Tibial artery (tissue), 4 donors: ENCODE results near the gene DENND11.

Experiments
- DNase-seq, 2 donors: peaks; one replicate each; pipeline ENCODE4 v3.0.0-alpha.2; 2019
- H3K27ac ChIP-seq, 2 donors: fragments of 200-600 bp; sonication (generic) in 1 of 2; 1 replicate in 1 of 2; 2 replicates in 1 of 2; pipeline ENCODE4 v1.5.1; 2018 to 2019; ENCODE audit warnings: mild to moderate bottlenecking in 1 of 2
- H3K27me3 ChIP-seq, 2 donors: fragments of 200-600 bp; sonication (generic) in 1 of 2; one replicate each; pipeline versions ENCODE4 v1.5.1 to v1.6.0; 2016 to 2019
- H3K36me3 ChIP-seq, 3 donors: fragments of 200-600 bp; sonication (generic) in 2 of 3; one replicate each; pipeline ENCODE4 v1.5.1; 2016 to 2019; ENCODE audit warnings: mild to moderate bottlenecking in 2 of 3
- H3K4me1 ChIP-seq, 4 donors: fragments of 200-600 bp; sonication (generic) in 2 of 4; 1 replicate in 3 of 4; 2 replicates in 1 of 4; pipeline ENCODE4 v1.5.1; 2016 to 2019
- H3K4me3 ChIP-seq, 2 donors: fragments of 200-600 bp; sonication (generic) in 1 of 2; 1 replicate in 1 of 2; 2 replicates in 1 of 2; pipeline ENCODE4 v1.5.1; 2018 to 2019; ENCODE audit warnings: mild to moderate bottlenecking in 2 of 2
- H3K9me3 ChIP-seq, 3 donors: fragments of 200-600 bp; sonication (generic) in 1 of 3; one replicate each; pipeline ENCODE4 v1.5.1; 2016 to 2019
- intact Hi-C: fragments of 100-400 bp; cut with DNase I; formaldehyde crosslinking; loops from one replicate; pipeline ENCODE4 v1.15.0; 2023; ENCODE audit warnings: low total_unique reads
- TF ChIP-seq, protein P1 (sequence below), 2 experiments: fragments of 200-600 bp in 1 of 2; fragments of 450-650 bp in 1 of 2; IDR thresholded peaks; one replicate each; pipeline ENCODE4 v1.5.1; 2017 to 2019; ENCODE audit warnings: antibody characterized with exemption in 2 of 2, mild to moderate bottlenecking in 1 of 2, moderate library complexity in 1 of 2

DENND11 gene

GRCh38 chr7:141708351-141708750, 6.4 kb upstream of the DENND11 start, which contains the start of gene WEE2:
TSS of gene WEE2 (plus strand) at chr7:141708353. CDS start at chr7:141708759, 406 bp downstream.
- intact Hi-C loops = no loop called here
- H3K9me3 ChIP-seq = no peaks in the 10 kb centered on the region
- peaks cover 0 to 2% (median 0%) of the 10 kb centered on the region in 4 donors for H3K4me1 ChIP-seq
- TF ChIP-seq, protein P1, sequence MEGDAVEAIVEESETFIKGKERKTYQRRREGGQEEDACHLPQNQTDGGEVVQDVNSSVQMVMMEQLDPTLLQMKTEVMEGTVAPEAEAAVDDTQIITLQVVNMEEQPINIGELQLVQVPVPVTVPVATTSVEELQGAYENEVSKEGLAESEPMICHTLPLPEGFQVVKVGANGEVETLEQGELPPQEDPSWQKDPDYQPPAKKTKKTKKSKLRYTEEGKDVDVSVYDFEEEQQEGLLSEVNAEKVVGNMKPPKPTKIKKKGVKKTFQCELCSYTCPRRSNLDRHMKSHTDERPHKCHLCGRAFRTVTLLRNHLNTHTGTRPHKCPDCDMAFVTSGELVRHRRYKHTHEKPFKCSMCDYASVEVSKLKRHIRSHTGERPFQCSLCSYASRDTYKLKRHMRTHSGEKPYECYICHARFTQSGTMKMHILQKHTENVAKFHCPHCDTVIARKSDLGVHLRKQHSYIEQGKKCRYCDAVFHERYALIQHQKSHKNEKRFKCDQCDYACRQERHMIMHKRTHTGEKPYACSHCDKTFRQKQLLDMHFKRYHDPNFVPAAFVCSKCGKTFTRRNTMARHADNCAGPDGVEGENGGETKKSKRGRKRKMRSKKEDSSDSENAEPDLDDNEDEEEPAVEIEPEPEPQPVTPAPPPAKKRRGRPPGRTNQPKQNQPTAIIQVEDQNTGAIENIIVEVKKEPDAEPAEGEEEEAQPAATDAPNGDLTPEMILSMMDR (IDR thresholded peaks at IDR 0.05) = no peak
- no peak within 1 kb of the TSS for H3K27ac ChIP-seq
- peaks cover 0 to 8% (median 0%) of the 10 kb centered on the region in 3 donors for H3K36me3 ChIP-seq
- H3K27me3 ChIP-seq = no peaks in the 10 kb centered on the region
- DNase-seq = no peak
- H3K4me3 ChIP-seq = no peak within 1 kb of the TSS

DNA sequence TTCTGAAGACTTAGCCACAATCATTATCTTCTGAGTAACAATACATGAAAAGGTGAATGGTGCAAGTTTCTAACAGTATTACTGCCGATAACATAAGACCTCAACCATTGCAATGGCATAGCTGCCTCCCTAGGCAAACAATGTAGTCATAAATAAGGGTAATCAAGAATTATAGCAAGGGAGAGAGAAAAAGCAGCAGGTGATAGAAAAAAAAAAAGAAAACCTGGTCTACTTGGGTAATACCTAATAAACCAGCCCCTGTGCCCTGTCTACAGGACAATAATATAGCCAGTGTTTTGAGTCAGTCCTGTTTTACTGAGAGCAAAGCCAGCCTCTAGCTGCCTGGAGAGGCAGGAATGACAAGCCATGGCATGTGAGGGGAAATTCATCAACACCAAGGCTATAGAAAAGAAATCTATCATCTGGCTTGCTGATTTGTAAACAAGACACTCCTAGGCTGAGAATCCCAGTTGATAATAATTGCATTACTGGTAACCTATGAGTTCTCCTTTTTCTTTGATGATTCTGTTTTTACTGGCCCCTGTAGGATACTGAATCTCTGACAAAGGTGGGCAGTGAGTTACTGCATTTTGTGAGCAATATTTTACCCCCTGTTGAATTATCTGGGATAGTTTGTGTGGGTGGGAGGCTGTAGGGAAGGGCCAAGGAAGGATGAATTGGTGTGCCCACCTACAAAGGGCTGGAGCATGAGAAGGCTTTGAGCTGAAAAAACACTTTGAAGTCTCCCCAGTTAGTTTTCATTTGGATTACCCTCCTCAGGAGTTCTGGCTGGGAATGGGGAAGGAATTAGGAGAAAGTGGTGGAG, 4.5 kb upstream of the DENND11 start:
- H3K27me3 ChIP-seq = no peaks in the 10 kb centered on the region
- H3K4me3 ChIP-seq = no peak overlapping the region
- no peak for DNase-seq
- intact Hi-C loops = no loop called here
- no peaks in the 10 kb centered on the region for H3K9me3 ChIP-seq
- no peak overlapping the region for H3K27ac ChIP-seq
- H3K36me3 ChIP-seq = peaks cover 0 to 4% (median 0%) of the 10 kb centered on the region in 3 donors
- peaks cover 0 to 14% (median 8%) of the 10 kb centered on the region in 4 donors for H3K4me1 ChIP-seq
- TF ChIP-seq, protein P1 (IDR thresholded peaks at IDR 0.05) = no peak

DNA sequence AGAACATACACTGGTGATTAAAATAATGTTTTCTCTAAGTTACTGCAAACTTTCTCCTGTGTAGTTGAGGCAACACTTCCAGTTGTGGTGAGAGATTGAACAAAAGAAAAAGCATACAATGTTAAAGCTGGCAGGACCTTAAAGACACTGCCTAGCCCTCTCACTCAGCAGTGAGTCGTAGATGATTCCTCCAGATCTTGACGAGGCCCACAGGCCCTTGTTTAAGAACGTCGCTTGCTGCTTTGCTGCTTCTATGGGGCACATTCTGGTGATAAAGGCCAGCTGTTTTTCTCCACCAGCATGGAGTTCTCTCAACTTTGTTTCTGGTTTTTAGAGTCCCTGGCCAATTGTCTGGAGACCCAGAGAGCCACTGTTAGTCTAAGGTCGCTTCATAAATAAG, 2.8 kb upstream of the DENND11 start:
- Histone ChIP-seq H3K27ac (no peak overlapping the region), H3K36me3 (no peaks in the 10 kb centered on the region), H3K4me3 (no peak overlapping the region), H3K4me1 (peaks cover 0 to 28% (median 14%) of the 10 kb centered on the region in 4 donors), H3K27me3 (no peaks in the 10 kb centered on the region), H3K9me3 (no peaks in the 10 kb centered on the region)
- no peak for DNase-seq
- intact Hi-C loops = no loop called here
- TF ChIP-seq, protein P1 (IDR thresholded peaks at IDR 0.05) = no peak

DNA sequence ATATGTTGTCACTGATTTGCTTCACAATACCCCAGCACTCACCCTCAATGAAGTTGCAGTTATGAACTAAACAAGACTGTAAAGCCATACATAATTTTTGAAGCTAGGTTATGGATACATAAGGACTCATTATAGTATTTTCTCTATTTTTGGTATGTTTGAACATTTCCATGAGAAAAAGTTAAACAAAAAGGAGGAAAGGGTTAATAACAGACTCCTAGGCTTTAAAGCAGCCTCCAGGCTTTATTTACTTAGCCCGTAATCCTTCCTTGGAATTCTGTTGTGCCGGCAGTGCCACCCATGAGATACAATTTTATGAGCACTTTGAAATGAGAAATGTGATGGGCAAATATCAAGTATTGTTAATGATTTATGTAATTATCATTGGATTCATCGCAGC, 2.1 kb upstream of the DENND11 start:
- Histone ChIP-seq H3K36me3 (no peaks in the 10 kb centered on the region), H3K4me1 (peaks cover 0 to 31% (median 17%) of the 10 kb centered on the region in 4 donors), H3K9me3 (no peaks in the 10 kb centered on the region), H3K27ac (no peak overlapping the region), H3K27me3 (no peaks in the 10 kb centered on the region), H3K4me3 (no peak overlapping the region)
- intact Hi-C loops = no loop called here
- DNase-seq = no peak
- TF ChIP-seq, protein P1 (IDR thresholded peaks at IDR 0.05) = no peak

DNA sequence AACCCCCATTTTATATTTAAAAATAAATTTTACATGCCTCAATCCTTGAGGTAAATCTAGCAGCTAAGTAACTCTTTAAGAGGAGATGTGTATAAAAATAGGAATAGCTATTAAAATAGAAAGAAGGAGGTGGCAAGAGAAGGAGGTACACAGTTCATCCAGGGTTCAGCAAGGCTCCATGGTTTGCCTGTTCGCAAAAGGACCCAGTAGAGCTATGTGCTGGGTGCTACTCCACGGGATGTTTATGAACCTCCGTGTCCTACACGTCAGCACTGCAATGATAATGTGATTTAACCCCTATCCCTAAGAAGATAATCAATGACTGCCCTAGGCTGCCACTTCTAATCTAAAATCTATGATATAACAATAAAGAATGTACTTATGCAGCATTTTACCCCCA, 926 bp upstream of the DENND11 start:
- no peaks in the 10 kb centered on the region for H3K9me3 ChIP-seq
- no peaks in the 10 kb centered on the region for H3K27me3 ChIP-seq
- peak overlapping the region in 1 of 2 donors; percentile 76 for H3K27ac ChIP-seq
- peak overlapping the region; percentile 80 to 87 for H3K4me3 ChIP-seq
- H3K36me3 ChIP-seq = no peaks in the 10 kb centered on the region
- no peak for DNase-seq
- intact Hi-C loops = no loop called here
- TF ChIP-seq, protein P1 (IDR thresholded peaks at IDR 0.05) = no peak
- H3K4me1 ChIP-seq = peaks cover 0 to 32% (median 21%) of the 10 kb centered on the region in 4 donors
